ENCODE results near the gene RNFT2.

The RNFT2 gene

DNA sequence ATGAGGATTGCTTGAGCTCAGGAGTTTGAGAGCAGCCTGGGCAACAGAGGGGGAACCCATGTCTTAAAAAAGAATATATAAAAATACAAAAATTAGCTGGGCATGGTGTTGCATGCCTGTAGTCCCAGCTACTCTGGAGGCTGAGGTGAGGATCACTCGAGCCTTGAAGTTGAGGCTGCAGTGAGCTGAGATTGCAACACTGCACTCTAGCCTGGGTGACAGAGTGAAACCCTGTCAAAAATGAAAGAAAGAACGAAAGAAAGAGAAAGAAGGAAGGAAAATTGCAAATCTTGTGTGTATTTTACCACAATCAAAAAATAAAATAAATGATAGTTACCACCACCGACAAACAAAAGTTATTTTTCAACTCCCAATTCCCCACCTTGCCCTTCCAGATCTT is 45.5 kb upstream of the RNFT2 start:
- no peak overlapping the region for H3K4me3 ChIP-seq (ENCODE audit: low read depth, low read length)
- no peak for DNase-seq (ENCODE audit: low read depth)
- no peak for TF ChIP-seq POLR2A (IDR thresholded peaks at IDR 0.05; ENCODE audit: extremely low read depth, insufficient read length)
- TF ChIP-seq, protein P1, sequence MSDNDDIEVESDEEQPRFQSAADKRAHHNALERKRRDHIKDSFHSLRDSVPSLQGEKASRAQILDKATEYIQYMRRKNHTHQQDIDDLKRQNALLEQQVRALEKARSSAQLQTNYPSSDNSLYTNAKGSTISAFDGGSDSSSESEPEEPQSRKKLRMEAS (IDR thresholded peaks at IDR 0.05; ENCODE audit: low read depth, low read length) = no peak
- no peak for TF ChIP-seq MYC (IDR thresholded peaks at IDR 0.05; ENCODE audit: low read depth, low read length)

DNA sequence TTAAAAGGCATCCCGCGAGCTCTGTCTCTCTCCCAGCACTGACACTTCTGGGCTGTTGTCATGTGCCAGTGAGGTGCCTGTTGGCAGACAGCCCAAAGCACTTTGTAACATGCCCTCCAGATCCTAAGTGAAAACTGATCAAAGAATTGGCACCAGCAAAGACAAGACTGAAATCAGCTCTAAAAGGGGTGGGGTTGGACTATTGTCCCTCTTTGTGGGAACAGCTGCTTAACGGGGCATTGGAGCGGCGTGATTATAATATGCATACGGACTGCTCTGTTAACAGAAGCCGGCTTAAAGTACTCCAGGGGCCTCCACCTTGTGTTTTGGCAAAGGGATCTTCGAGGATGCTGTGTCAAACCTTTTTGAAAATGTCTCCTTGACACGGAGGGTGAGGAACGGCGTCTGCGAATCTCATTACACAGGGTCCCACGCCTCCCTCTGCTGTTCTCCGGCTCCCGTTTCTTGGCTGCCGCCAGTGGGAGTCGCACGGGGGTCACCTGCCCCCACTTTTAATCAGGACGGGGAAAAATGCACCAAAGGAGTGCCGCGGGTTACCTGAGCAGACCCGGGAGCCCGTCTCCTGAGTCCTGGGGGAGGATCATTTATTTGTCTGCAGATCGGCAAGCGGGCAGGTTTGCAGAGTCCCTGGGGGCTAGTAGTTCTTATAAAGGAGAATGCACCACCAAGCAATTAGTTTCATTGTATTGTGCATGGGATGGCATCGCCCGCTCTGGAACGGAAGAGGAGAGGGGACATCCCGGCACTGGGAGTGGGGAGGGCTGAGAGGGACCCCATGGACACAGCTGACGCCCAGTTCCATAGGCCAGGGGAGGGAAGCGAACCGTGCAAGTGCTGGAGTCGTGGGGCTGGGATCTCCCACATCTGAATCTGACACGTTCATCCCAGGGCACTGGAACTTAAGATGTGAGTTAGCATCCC is 44.6 kb upstream of the RNFT2 start:
- no peak overlapping the region for H3K4me3 ChIP-seq (ENCODE audit: low read depth, low read length)

DNA sequence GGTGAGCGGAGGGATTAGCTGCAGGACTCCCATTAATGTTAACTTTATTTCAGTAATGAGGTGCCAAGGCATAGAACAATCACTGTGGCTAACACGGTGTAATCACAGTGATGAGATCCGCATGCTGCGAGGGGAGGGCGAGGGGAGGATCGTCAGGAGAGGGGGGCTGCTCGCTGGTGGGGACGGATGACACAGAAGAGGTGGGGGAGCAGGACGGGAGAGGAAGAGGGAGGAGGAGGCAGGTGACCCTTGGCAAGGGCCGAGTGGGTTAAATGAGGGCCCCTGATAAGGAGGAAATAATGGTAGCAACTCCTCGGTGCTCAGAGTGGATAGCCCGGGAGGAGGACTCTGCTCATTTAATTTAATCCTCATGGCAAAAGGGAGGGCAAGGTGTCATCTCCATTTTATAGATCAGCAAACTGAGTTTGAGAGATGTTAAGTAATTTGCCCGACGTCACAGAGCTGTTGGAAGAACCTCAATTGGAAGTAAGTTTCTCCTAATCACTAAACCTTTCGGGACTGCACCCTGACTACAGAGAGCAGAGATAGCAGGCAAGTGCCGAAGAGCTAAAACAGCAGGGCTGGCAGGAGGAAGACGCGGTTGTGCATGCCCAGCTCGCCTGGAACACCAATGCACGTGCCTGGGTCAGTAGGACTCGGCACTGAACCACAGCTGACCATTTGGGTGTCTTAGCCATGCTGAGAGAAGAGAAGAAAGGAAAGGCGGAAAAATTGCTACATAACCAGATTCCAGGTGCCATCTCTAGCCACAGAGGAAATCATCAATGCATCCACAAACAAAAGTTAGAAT is 43.3 kb upstream of the RNFT2 start:
- no peak overlapping the region for H3K4me3 ChIP-seq (ENCODE audit: low read depth, low read length)
- TF ChIP-seq, protein P1 (IDR thresholded peaks at IDR 0.05; ENCODE audit: low read depth, low read length) = no peak
- TF ChIP-seq POLR2A (IDR thresholded peaks at IDR 0.05; ENCODE audit: extremely low read depth, insufficient read length) = no peak
- no peak for TF ChIP-seq MYC (IDR thresholded peaks at IDR 0.05; ENCODE audit: low read depth, low read length)
- TF ChIP-seq, protein P2, sequence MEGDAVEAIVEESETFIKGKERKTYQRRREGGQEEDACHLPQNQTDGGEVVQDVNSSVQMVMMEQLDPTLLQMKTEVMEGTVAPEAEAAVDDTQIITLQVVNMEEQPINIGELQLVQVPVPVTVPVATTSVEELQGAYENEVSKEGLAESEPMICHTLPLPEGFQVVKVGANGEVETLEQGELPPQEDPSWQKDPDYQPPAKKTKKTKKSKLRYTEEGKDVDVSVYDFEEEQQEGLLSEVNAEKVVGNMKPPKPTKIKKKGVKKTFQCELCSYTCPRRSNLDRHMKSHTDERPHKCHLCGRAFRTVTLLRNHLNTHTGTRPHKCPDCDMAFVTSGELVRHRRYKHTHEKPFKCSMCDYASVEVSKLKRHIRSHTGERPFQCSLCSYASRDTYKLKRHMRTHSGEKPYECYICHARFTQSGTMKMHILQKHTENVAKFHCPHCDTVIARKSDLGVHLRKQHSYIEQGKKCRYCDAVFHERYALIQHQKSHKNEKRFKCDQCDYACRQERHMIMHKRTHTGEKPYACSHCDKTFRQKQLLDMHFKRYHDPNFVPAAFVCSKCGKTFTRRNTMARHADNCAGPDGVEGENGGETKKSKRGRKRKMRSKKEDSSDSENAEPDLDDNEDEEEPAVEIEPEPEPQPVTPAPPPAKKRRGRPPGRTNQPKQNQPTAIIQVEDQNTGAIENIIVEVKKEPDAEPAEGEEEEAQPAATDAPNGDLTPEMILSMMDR (IDR thresholded peaks at IDR 0.05; ENCODE audit: low read depth, low read length) = no peak
- no peak for DNase-seq (ENCODE audit: low read depth)

More for the DNA sequence above, 44.6 kb upstream of the RNFT2 start:
- DNase-seq (ENCODE audit: low read depth) = no peak
- TF ChIP-seq MYC (IDR thresholded peaks at IDR 0.05; ENCODE audit: low read depth, low read length) = no peak
- TF ChIP-seq, protein P2 (IDR thresholded peaks at IDR 0.05; ENCODE audit: low read depth, low read length) = no peak
- TF ChIP-seq POLR2A (IDR thresholded peaks at IDR 0.05; ENCODE audit: extremely low read depth, insufficient read length) = no peak
- TF ChIP-seq, protein P1 (IDR thresholded peaks at IDR 0.05; ENCODE audit: low read depth, low read length) = no peak

DNA sequence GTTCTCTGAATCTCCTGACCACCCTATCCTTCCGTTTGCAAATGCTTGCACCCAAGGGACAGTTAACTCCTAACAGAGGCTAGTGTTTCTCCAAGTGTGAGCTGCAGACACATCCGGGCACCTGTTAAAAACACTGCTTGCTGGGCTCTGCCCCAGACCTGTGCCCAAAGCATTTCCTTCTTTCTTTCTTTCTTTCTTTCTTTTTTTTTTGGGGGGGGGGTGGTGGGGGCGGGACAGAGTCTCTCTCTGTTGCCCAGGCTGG is 42.7 kb upstream of the RNFT2 start:
- DNase-seq (ENCODE audit: low read depth) = no peak
- H3K4me3 ChIP-seq (ENCODE audit: low read depth, low read length) = no peak overlapping the region
- TF ChIP-seq, protein P1 (IDR thresholded peaks at IDR 0.05; ENCODE audit: low read depth, low read length) = no peak
- no peak for TF ChIP-seq MYC (IDR thresholded peaks at IDR 0.05; ENCODE audit: low read depth, low read length)
- TF ChIP-seq, protein P2 (IDR thresholded peaks at IDR 0.05; ENCODE audit: low read depth, low read length) = no peak
- no peak for TF ChIP-seq POLR2A (IDR thresholded peaks at IDR 0.05; ENCODE audit: extremely low read depth, insufficient read length)

DNA sequence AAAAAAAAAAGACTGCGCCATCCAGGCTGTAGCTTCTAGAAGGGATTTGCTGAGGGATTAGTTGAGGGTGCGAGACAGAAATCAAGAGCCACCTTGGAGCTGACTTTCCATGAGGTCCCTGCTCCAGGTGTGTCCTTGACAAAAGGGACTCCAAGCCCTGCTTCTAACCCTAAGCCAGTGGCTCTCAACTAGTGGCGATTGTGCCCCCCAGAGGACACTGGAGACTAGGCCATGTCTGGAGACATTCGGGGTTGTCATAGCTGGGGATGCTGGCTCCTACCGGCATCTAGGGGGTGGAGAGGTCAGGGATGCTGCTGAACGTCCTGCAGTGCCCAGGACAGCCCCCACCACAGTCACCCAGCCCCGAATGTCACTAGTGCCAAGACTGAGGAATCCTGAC is 40.8 kb upstream of the RNFT2 start:
- peak; percentile 68 for DNase-seq (ENCODE audit: low read depth)
- TF ChIP-seq, protein P1 (IDR thresholded peaks at IDR 0.05; ENCODE audit: low read depth, low read length) = no peak
- TF ChIP-seq, protein P2 (IDR thresholded peaks at IDR 0.05; ENCODE audit: low read depth, low read length) = peak; percentile 57
- TF ChIP-seq POLR2A (IDR thresholded peaks at IDR 0.05; ENCODE audit: extremely low read depth, insufficient read length) = no peak
- no peak for TF ChIP-seq MYC (IDR thresholded peaks at IDR 0.05; ENCODE audit: low read depth, low read length)

More for the DNA sequence above, 40.8 kb upstream of the RNFT2 start:
- no peak overlapping the region for H3K4me3 ChIP-seq (ENCODE audit: low read depth, low read length)
